GM21526 (cell line): Measurements from ENCODE around the gene IFITM5.
"Not testable (repeated sequence)": the region's sequence is repeated elsewhere in the genome, so short reads cannot be mapped to it uniquely, and the experiment has no call there.

Source experiments
- ATAC-seq: cut with Tn5 transposase; IDR thresholded peaks from one replicate; pipeline ENCODE4 v1.9.1; 2021; ENCODE audit warnings: moderate library complexity; ENCODE audit not compliant: unreplicated experiment, low FRiP score

IFITM5 gene

GRCh38 chr11:313787-314553 lies 14.6 kb upstream of the IFITM5 start, which contains the start of gene IFITM1:
Gene IFITM1 (plus strand): TSS chr11:314040. CDS start chr11:314171, 131 bp downstream.
- ATAC-seq: no peak

- no peak for ATAC-seq
These were observed 14.0 kb upstream of the IFITM5 start for GRCh38 chr11:313304-313786.

GRCh38 chr11:312092-312816 lies 12.9 kb upstream of the IFITM5 start:
- no peak for ATAC-seq

- not testable (repeated sequence) for ATAC-seq
These were observed 11.9 kb upstream of the IFITM5 start for GRCh38 chr11:311013-311748.

- ATAC-seq: not testable (repeated sequence)
These were observed 10.8 kb upstream of the IFITM5 start for GRCh38 chr11:309979-310572.

- ATAC-seq: not testable (repeated sequence)
These were observed 9.7 kb upstream of the IFITM5 start for GRCh38 chr11:308740-309665.

- not testable (repeated sequence) for ATAC-seq
These were observed 8.7 kb upstream of the IFITM5 start, which contains the start of gene IFITM2 for GRCh38 chr11:307766-308708. Gene IFITM2 (plus strand): TSS chr11:307816. CDS start chr11:308193, 377 bp downstream.

GRCh38 chr11:306645-307371 lies 7.5 kb upstream of the IFITM5 start:
- no peak for ATAC-seq

GRCh38 chr11:305844-306211 lies 6.5 kb upstream of the IFITM5 start:
- ATAC-seq: no peak

- no peak for ATAC-seq
These were observed 5.9 kb upstream of the IFITM5 start for GRCh38 chr11:304915-305843.

GRCh38 chr11:304061-304506 lies 4.8 kb upstream of the IFITM5 start:
- no peak for ATAC-seq

- no peak for ATAC-seq
These were observed 4.0 kb upstream of the IFITM5 start for GRCh38 chr11:303363-303762.

GRCh38 chr11:299951-300735 lies 817 bp upstream of the IFITM5 start:
- no peak for ATAC-seq

GRCh38 chr11:298406-299065 lies 790 bp downstream of the IFITM5 start:
- ATAC-seq: no peak
